GM21423 (cell line): ENCODE data around the gene ANKS1A.

Experiments
- ATAC-seq: cut with Tn5 transposase; IDR thresholded peaks from one replicate; pipeline ENCODE4 v1.9.1; 2021; ENCODE audit warnings: mild to moderate bottlenecking, moderate library complexity; ENCODE audit not compliant: unreplicated experiment

The ANKS1A gene

GRCh38 chr6:35050757-35051330 lies 161.8 kb downstream of the ANKS1A start:
- ATAC-seq = no peak

- no peak for ATAC-seq
These were observed 162.3 kb downstream of the ANKS1A start for GRCh38 chr6:35051396-35051795.

DNA sequence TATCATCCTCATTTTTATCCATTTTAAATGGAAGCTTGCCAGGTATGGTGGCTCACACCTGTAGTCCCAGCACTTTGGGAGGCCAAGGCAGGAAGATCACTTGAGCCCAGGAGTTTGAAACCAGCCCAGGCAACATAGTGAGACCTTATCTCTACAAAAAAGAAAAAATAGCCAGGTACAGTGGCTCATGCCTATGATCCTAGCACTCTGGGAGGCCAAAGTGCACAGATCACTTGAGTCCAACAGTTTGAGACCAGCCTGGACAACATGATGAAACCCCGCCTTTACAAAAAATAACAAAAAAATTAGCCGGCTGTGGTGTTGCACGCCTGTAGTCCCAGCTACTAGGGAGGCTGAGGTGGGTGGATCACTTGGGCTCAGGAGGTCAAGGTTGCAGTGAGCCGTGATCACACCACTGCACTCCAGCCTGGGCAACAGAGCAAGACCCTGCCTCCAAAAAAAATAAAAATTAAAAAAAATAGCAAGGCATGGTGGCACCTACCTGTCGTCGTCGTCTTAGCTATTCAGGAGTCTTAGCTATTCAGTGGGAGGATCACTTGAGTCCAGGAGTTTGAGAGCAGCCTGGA lies 163.0 kb downstream of the ANKS1A start:
- ATAC-seq = no peak

DNA sequence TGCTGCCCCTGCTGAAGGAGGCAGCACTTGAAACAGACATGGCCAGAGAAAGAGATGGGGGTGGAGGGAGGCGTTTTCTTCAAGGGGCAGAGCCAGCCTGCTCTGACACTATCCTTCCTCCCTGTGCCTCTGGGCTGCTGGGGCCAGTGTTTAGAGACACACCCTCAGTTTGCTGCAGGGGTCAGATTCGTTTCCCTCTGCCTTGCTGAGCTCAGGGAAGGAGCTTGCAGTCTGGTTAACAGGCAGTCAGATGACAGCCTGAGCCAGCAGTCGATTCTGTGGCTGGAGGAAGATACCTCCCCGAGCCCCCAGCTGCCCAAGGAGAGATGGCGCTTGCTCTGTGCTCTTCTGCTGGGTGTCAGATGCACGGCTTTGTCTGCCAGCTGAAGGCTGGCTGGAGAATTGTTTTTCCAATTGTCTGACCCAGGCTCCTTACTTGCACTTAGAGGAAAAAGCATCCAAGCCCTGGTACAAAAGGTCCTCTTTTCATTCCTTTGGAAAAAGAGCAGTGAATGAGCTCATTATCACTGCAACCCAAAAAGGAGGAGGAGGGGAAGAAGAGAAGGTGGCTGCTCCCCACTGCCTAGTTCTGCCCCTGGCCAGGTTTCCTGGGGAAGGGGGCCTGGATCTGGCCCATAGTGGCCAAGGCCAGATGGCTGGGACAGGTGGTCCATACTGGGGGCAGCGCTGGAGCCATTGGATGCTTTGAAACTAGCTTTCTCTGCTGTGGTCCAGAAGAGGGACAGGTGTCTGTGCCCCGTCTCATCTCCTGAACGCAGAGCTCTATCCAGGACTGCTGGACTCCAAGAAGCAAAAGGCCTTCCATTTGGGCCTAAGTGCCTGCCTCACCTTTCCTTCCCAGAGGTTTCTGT lies 163.9 kb downstream of the ANKS1A start:
- ATAC-seq = no peak

DNA sequence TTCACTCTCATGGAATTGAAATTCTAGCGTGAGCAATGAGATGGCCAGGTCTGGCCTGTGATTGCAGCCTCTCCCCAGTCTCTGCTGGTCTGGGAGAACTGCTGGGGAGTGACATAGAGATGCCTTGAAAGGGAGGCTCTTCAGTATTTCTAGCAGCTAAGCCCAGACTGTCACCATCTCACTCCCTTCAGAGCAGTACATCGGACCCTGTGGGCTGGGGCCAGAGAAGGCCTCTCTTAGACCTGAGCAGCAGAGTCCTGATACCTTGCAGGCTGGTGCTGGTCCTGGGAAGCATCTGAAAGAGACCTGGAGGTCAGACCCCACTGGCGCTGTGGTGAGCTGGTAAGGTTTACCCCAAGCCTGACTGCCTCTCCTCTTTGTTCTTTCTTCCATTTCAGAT lies 164.6 kb downstream of the ANKS1A start:
- ATAC-seq = no peak

DNA sequence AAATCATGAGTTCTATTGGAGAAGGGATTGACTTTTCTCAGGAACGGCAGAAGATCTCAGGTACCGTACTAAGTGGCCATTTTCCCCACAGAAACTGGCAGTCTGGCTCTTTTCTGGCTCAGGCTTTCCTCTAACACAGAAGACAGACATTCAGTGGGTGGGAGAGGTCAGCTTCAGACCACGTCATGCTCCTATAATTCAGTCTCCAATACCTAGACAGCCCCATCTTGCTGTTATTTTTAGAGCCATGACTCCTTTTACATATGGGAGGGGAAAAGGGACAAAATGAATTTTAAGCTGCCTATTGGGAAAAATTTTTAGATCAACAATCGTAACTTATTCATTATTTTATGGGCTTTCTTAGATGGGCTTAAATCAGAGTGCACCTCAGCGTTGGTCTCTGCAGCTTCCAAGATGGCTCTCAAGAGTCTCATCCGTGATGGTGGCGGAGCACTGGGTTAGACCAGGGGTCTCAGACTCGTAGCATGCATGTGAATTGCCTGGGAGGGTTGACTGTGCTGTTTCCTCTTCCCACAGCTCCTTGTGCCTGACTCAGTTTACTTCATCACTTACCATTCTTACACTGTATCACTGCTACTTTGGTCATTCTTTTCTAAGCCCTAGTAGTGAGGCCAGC lies 165.2 kb downstream of the ANKS1A start:
- no peak for ATAC-seq

DNA sequence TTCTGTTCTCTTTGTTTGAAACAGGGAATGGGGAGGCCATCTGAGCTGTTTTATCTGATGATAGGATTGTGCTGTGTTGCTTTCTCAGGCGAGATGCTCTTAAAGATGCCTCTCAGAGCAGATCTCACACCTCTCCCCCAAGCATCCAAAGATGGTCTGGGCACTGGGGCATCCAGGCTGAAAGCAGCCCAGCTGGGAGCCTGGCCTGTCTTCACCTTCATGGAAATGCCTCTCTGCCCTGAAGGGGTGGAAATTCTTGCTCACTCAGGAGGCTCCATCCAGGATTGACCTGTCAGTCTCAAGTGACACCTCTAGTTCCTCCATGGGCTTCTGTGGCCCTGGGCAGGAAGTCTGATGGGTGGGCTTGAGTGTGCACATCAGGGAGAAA lies 165.7 kb downstream of the ANKS1A start:
- ATAC-seq = no peak

- ATAC-seq = no peak
These were observed 166.8 kb downstream of the ANKS1A start for GRCh38 chr6:35055891-35056290.

GRCh38 chr6:35056952-35057351 lies 167.9 kb downstream of the ANKS1A start:
- no peak for ATAC-seq

GRCh38 chr6:35057449-35058357 lies 168.6 kb downstream of the ANKS1A start:
- no peak for ATAC-seq

DNA sequence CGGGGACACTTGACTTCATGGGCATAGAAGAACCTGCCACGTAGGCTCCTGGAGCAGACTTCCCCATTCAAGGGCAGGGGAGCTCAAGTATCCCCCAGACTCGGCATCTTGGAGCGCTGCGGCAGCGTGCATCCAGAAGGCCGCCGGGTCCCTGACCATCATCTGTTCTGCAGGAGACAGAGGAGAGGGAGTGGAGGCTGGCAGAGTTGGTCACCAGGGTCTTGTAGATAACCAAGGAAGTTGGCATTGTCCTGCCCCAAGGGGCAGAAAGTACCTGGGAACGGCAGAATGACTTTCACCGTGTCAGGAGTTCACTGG lies 169.3 kb downstream of the ANKS1A start:
- no peak for ATAC-seq

- no peak for ATAC-seq
These were observed 169.9 kb downstream of the ANKS1A start for GRCh38 chr6:35058865-35059522.

- no peak for ATAC-seq
These were observed 170.7 kb downstream of the ANKS1A start for GRCh38 chr6:35059596-35060345.

DNA sequence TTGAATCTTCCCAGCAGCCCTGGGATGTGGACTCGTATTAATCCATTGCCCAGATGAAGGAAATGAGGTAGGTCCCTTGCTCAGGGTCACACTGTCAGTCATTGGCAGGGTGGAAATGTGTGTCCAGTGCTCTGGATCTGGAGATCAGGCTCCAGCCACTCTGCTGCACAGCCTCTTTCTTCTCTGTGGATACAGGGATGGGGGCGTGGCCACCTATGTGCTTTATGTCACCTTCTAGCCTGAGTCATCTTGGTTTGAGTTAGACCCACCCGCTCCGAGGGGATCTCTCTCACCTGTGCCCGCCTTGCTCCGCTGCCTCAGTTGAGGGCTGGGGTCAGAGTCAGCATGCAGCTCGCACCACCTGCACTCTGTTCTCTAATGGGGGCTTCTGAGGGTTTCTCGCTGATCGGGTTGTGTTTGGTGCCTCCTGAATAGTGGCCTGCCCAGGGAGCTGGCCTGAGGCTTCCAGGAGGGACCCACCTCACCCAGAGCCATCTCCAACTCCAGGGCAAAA lies 172.1 kb downstream of the ANKS1A start:
- ATAC-seq = no peak

DNA sequence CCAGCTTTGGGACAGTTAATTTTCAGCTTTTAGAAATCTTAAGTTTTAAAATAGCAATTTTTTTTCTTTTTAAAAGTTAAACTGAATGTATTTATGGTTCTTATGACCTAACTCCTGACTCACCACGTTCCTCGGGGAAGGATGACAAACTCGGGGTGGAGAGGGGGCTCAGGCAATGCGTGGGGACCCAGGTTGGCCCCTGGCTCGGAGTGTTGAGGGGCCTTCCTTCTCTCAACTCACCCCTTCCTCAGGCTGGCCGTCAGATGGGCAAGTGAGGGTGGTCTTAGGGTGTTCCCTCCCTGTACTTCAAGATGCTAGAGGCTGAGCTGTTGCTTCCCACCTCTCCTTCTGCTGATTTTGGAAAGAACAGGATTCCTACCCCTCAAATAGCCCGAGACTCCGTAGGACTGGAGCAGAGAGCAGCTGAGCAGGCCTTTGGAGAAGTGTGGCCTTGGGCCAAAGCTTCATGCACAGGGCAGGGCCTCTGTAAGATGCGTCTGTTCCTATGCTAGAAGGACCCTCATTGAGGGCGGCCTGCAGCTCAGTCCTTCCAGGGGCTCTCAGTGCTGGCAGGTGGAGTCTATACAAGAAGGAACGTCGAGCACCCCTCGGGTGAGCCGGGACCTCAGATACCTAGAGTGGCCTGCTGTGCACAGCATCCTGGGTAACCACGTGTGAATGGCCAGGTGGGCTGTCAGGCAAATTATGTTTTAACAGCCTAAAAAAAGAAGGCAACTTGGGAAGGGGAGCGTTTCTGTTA lies 172.8 kb downstream of the ANKS1A start:
- ATAC-seq = no peak

GRCh38 chr6:35062676-35063574 lies 173.9 kb downstream of the ANKS1A start:
- no peak for ATAC-seq

- no peak for ATAC-seq
These were observed 174.7 kb downstream of the ANKS1A start for GRCh38 chr6:35063701-35064280.
